Endothelial cell of umbilical vein (primary cell): ENCODE data around the gene PRKD1.

Experiments
- CTCF ChIP-seq, 2 donors: IDR thresholded peaks; 1 replicate in 1 of 2; 2 replicates in 1 of 2; pipeline ENCODE4 v1.5.1; 2011; ENCODE audit warnings: low read length in 2 of 2, mild to moderate bottlenecking in 2 of 2, moderate library complexity in 2 of 2, control low read depth in 1 of 2, inconsistent platforms in 1 of 2, low read depth in 1 of 2; ENCODE audit not compliant: insufficient read depth in 1 of 2; ENCODE audit errors: extremely low read depth in 1 of 2
- EZH2 ChIP-seq: IDR thresholded peaks from 2 replicates; pipeline ENCODE4 v1.6.1; 2012; ENCODE audit warnings: borderline replicate concordance, low read depth, mild to moderate bottlenecking, moderate library complexity, low read length, inconsistent platforms; ENCODE audit not compliant: severe bottlenecking
- FOS ChIP-seq: IDR thresholded peaks from 2 replicates; pipeline ENCODE4 v1.6.1; 2011; ENCODE audit warnings: mild to moderate bottlenecking, low read length, moderate library complexity, borderline replicate concordance; ENCODE audit not compliant: insufficient read depth
- GATA2 ChIP-seq: IDR thresholded peaks from 2 replicates; pipeline ENCODE4 v1.7.0; 2011; ENCODE audit warnings: low read depth, mild to moderate bottlenecking, moderate library complexity, mixed read lengths, low read length; ENCODE audit not compliant: insufficient read length, insufficient read depth
- JUN ChIP-seq: IDR thresholded peaks from 2 replicates; pipeline ENCODE4 v1.6.1; 2011; ENCODE audit warnings: borderline replicate concordance, low read depth; ENCODE audit not compliant: insufficient read length, insufficient read depth
- MAX ChIP-seq: IDR thresholded peaks from 2 replicates; pipeline ENCODE4 v1.6.1; 2011; ENCODE audit not compliant: insufficient read depth, insufficient read length
- MYC ChIP-seq: IDR thresholded peaks from one replicate; pipeline ENCODE4 v1.6.1; 2011; ENCODE audit warnings: mild to moderate bottlenecking, low read depth, low read length
- POLR2A ChIP-seq: IDR thresholded peaks from 2 replicates; pipeline ENCODE4 v1.6.1; 2012; ENCODE audit warnings: low read depth, mild to moderate bottlenecking, control low read depth, low read length
- POLR2AphosphoS5 ChIP-seq: IDR thresholded peaks from 2 replicates; pipeline ENCODE4 v1.6.1; 2012; ENCODE audit warnings: low read depth, mild to moderate bottlenecking, control low read depth, low read length, moderate library complexity; ENCODE audit not compliant: insufficient read depth

- no peak for TF ChIP-seq POLR2AphosphoS5
- no peak for TF ChIP-seq CTCF (IDR thresholded peaks at IDR 0.05; ENCODE audit: extremely low read depth in 1 of 2, insufficient read depth in 1 of 2, low read depth in 1 of 2, low read length in 2 of 2)
- no peak for TF ChIP-seq MYC
- TF ChIP-seq MAX: no peak
- TF ChIP-seq EZH2: no peak
- TF ChIP-seq JUN: no peak
- TF ChIP-seq POLR2A: no peak
- TF ChIP-seq GATA2: no peak
- TF ChIP-seq FOS: no peak
Measured at GRCh38 chr14:29743531-29743930, 184.1 kb downstream of the PRKD1 start.
